ENCODE results near the gene THG1L. TPM values are rescaled to one million over a fixed set of nuclear protein-coding genes. Genes with fewer than 3 reads are reported as not detected.

THG1L gene
- total and polyA plus RNA-seq, 10 donors, result 7.5 to 17.8 (median 9.1) TPM

DNA sequence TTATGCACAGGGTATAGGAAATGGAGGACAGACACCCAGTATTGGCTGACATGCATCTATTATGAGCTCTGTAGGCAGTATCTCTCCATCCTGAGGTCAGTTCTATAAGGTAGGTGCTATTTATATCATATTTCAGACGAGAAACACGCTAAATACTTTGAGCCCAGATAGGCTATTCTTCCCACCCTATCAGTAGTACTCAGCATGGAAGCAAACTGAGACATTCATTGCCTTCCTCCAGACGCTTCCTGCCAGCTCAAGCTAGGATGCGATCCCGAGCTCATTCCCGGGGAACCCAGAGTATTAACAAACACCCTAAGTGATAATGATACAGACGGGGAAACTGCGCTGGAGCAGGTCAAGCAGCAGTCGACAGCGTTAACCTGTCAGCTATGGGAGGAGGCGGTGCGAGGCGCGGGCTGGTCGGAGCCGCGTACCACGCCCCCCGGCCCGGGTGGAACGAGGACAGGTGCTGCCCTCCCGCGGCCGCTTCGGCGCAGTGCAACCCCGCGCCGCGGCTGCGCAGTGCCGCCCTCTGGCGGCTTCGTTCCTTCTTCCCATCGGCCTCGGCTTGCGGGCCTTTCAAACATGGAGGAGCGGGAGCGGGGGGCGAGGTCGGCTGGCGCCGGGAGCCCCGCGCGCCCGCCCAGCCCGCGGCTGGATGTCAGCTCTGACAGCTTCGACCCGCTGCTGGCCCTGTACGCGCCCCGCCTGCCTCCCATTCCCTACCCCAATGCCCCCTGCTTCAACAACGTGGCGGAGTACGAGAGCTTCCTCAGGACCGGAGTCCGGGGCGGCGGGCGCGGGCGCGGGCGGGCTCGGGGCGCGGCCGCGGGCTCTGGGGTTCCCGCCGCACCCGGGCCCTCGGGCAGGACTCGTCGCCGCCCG lies 12.2 kb downstream of the THG1L start, which contains the start of gene LSM11:
TSS of gene LSM11 (plus strand) at position 550 of the 888 bp plus-strand sequence. CDS start at position 589, 39 bp downstream.
- intact Hi-C loops (cut with DNase I; ENCODE audit: low total_unique reads), result loop anchor here (5.0 kb wide), 1 partner anchor 311 kb away; no protein-coding TSS in a partner anchor
- H3K27me3 ChIP-seq (replicated peaks in 1 of 7), result no peaks in the 10 kb centered on the region
- DNase-seq, result peak; percentile 99
- WGBS, 5 donors, result 0 to 1% (median 0%) methylated on average over 27 to 79 of the region's 79 CpGs
- peaks cover 3 to 26% (median 19%) of the 10 kb centered on the region in 6 donors for H3K4me1 ChIP-seq
- peak within 1 kb of the TSS in 7 of 8 donors; percentile 51 to 85 (median 70) for H3K27ac ChIP-seq
- H3K9me3 ChIP-seq, result no peaks in the 10 kb centered on the region
- H3K4me3 ChIP-seq, result peak within 1 kb of the TSS; percentile 51 to 88 (median 72)
- peaks cover 0 to 19% (median 5%) of the 10 kb centered on the region in 6 donors for H3K36me3 ChIP-seq
- TF ChIP-seq, protein P1, sequence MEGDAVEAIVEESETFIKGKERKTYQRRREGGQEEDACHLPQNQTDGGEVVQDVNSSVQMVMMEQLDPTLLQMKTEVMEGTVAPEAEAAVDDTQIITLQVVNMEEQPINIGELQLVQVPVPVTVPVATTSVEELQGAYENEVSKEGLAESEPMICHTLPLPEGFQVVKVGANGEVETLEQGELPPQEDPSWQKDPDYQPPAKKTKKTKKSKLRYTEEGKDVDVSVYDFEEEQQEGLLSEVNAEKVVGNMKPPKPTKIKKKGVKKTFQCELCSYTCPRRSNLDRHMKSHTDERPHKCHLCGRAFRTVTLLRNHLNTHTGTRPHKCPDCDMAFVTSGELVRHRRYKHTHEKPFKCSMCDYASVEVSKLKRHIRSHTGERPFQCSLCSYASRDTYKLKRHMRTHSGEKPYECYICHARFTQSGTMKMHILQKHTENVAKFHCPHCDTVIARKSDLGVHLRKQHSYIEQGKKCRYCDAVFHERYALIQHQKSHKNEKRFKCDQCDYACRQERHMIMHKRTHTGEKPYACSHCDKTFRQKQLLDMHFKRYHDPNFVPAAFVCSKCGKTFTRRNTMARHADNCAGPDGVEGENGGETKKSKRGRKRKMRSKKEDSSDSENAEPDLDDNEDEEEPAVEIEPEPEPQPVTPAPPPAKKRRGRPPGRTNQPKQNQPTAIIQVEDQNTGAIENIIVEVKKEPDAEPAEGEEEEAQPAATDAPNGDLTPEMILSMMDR (IDR thresholded peaks at IDR 0.05 in 8 of 11, conservative IDR thresholded peaks at IDR 0.05 in 3 of 11), result peak; percentile 97 to 100 (median 100)
- TF ChIP-seq POLR2A (IDR thresholded peaks at IDR 0.05), result no peak
- TF ChIP-seq POLR2AphosphoS5 (IDR thresholded peaks at IDR 0.05), result peak; percentile 76 to 87 (median 76)

DNA sequence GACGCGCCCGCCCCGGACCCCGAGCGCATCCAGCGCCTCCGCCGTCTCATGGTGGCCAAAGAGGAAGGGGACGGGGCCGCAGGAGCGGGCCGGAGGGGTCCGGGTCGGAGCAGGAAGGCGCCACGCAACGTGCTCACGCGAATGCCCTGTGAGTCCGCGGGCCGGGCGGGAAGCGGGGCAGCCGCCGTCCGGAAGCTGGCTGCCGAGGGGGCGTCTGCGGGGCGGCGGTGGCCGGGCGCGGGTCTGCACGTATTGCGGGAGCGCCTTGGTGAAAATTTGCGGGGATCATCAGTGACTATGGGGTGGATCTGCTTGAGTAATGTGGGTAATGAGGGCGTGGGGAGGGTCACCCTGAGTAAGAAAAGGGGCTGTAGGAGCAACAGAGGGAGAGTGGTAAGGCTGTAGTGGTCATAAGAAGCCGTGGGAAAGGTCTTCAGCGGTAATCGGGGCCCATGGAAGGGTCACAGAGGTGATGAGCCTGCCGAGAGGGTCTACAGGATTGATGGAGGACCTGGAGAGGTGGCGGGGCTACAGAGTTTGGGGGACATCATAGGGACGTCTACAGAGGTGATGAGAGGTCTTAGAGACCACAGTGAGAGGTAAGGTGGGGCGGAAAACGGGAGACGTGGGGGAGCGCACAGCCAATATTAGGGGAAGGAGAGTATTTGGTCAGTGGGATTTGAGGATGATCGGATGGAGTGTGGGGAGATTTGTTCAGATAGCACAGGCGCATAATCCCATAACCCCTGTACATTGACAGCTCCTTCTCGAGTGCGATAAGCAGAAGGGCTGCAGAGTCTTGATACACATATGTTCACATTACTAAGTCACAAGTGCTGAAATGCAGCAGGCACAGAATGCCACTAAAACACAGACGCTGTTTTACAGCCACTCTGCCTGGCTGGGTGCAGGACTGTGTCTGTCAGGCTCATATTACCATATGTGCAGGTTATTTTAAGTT lies 13.1 kb downstream of the THG1L start:
- 6 to 11% (median 6%) methylated on average over 33 to 56 of the region's 56 CpGs for WGBS, 5 donors
- Histone ChIP-seq H3K4me3 (peak overlapping the region; percentile 51 to 88 (median 72)), H3K27me3 (replicated peaks in 1 of 7) (no peaks in the 10 kb centered on the region), H3K27ac (peak overlapping the region in 5 of 8 donors; percentile 61 to 85 (median 76)), H3K36me3 (peaks cover 0 to 10% (median 1%) of the 10 kb centered on the region in 6 donors), H3K4me1 (peaks cover 3 to 26% (median 19%) of the 10 kb centered on the region in 6 donors), H3K9me3 (no peaks in the 10 kb centered on the region)
- intact Hi-C loops (cut with DNase I; ENCODE audit: low total_unique reads), result loop anchor here (5.0 kb wide), 1 partner anchor 312 kb away; no protein-coding TSS in a partner anchor
- DNase-seq, result peak; percentile 90
- no peak for TF ChIP-seq POLR2AphosphoS5 (IDR thresholded peaks at IDR 0.05)
- no peak for TF ChIP-seq POLR2A (IDR thresholded peaks at IDR 0.05)
- TF ChIP-seq, protein P1 (IDR thresholded peaks at IDR 0.05 in 8 of 11, conservative IDR thresholded peaks at IDR 0.05 in 3 of 11), result no peak

DNA sequence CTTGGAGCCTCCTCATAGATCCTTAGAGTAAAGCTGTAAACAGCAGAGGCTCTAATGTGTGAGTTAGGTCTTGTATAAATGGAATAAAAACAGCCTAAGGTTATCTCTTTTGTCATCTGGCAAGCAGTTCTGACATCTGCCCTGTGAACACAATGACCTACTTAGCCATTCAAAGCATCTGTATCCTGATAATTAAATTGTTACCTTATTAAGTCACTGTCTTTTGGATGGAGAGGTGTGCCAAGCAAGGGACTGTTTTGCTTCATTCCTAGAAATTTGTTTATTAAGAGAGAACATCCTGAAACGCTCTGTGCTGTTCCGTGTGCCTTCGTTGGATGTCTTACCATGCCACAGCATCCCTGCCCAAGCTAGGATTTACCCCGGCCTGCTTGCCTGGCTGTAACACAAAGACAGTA lies 13.8 kb downstream of the THG1L start:
- H3K9me3 ChIP-seq, result no peaks in the 10 kb centered on the region
- no peak overlapping the region for H3K27ac ChIP-seq
- WGBS, 5 donors, result 75 to 91% (median 81%) methylated on average over 4 of the region's 4 CpGs
- no peak for TF ChIP-seq POLR2A (IDR thresholded peaks at IDR 0.05)
- TF ChIP-seq, protein P1 (IDR thresholded peaks at IDR 0.05 in 8 of 11, conservative IDR thresholded peaks at IDR 0.05 in 3 of 11), result no peak
- no peak for TF ChIP-seq POLR2AphosphoS5 (IDR thresholded peaks at IDR 0.05)
- DNase-seq, result no peak
- H3K4me1 ChIP-seq, result peaks cover 3 to 26% (median 19%) of the 10 kb centered on the region in 6 donors
- peaks cover 0 to 2% (median 0%) of the 10 kb centered on the region in 6 donors for H3K36me3 ChIP-seq
- H3K27me3 ChIP-seq (replicated peaks in 1 of 7), result no peaks in the 10 kb centered on the region
- peak overlapping the region in 3 of 8 donors; percentile 69 to 88 (median 76) for H3K4me3 ChIP-seq
- intact Hi-C loops (cut with DNase I; ENCODE audit: low total_unique reads), result no loop called here
